Measurements from ENCODE around the gene TAAR8. TPM values are rescaled to one million over a fixed set of nuclear protein-coding genes. Genes with fewer than 3 reads are reported as not detected.
A peak's percentile ranks its signal among the peaks of the same experiment; 100 is the strongest.

TAAR8 gene
- total RNA-seq, 1 donor from 2014 or later = not detected

GRCh38 chr6:132513831-132514545 lies 38.5 kb upstream of the TAAR8 start:
- DNase-seq = no peak

DNA sequence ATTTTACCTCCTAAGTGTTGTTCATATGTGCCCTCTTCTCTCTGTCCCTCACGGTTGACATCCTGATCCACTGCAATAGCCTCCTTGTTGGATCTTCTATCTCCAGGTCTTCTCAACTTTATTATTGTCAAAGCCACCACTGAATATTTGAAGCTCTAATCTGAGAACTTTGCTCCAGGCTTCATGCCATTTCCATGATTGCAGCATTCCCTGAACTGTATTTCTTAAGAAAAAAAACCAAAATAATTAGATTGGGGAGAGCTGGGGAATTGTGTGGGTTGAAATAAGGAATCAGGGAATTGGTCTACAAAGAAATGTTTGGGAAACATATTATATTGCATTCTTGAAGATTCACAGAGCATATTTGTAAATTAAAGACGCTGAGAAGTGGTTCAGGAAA lies 37.1 kb upstream of the TAAR8 start:
- no peak overlapping the region for H3K4me3 Mint-ChIP-seq
- no peaks in the 10 kb centered on the region for H3K27me3 Mint-ChIP-seq
- no peak for DNase-seq
- ATAC-seq (ENCODE audit: low read depth) = no peak
- H3K27ac Mint-ChIP-seq = peak overlapping the region; percentile 26
- peaks cover 46% of the 10 kb centered on the region for H3K4me1 Mint-ChIP-seq
- no peak for TF ChIP-seq CTCF (IDR thresholded peaks at IDR 0.05)
- H3K9me3 Mint-ChIP-seq = no peaks in the 10 kb centered on the region
- peaks cover 17% of the 10 kb centered on the region for H3K36me3 Mint-ChIP-seq (ENCODE audit: low read depth)
- CTCF ChIA-PET = interaction anchor here (1.0 kb wide), 1 partner anchor 217 kb away, joined by 4 read pairs; no protein-coding TSS in a partner anchor
- intact Hi-C loops (cut with micrococcal nuclease) = loop anchor here (10.0 kb wide), 1 partner anchor 1729 kb away; no protein-coding TSS in a partner anchor
- POLR2A ChIA-PET = no interaction called here

More at GRCh38 chr6:132513831-132514545, 38.5 kb upstream of the TAAR8 start:
- Mint-ChIP-seq H3K4me3 (peak overlapping the region; percentile 96), H3K27me3 (no peaks in the 10 kb centered on the region), H3K36me3 (ENCODE audit: low read depth) (peaks cover 23% of the 10 kb centered on the region), H3K4me1 (peaks cover 57% of the 10 kb centered on the region), H3K27ac (peak overlapping the region; percentile 97), H3K9me3 (no peaks in the 10 kb centered on the region)
- intact Hi-C loops (cut with micrococcal nuclease) = loop anchor here (1.0 to 10.0 kb wide), 7 partner anchors 16 to 1731 kb away; partner anchors contain the start of genes EPB41L2, MED23 and TBPL1
- TF ChIP-seq CTCF (IDR thresholded peaks at IDR 0.05) = no peak
- CTCF ChIA-PET = interaction anchor here (1.4 to 2.6 kb wide), 5 partner anchors 18 to 234 kb away, joined by 3 to 21 read pairs (median 10); no protein-coding TSS in a partner anchor
- no peak for ATAC-seq (ENCODE audit: low read depth)
- POLR2A ChIA-PET = interaction anchor here (0.9 to 3.8 kb wide), 6 partner anchors 13 to 300 kb away, joined by 3 to 79 read pairs (median 27); partner anchors contain the start of genes RPS12 and SLC18B1

DNA sequence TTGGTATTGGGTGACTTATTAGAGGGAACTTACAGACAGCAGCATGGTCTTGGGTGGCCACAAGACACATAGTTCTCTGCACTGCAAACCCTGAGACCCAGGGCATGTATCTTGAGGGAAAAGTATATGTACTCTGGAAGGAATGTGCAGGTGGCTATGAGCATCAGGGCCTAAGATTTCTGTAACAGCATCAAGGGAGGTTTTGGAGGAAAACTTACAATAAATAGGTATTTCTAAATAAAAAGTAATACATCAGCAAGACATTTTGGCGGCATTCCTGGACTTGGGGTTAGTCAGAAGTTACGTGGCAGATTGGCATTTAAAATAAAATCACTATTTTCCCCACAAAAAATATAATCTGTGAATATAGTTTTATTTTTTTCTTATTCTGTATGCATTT lies 31.5 kb upstream of the TAAR8 start:
- TF ChIP-seq CTCF (IDR thresholded peaks at IDR 0.05) = no peak
- ATAC-seq (ENCODE audit: low read depth) = no peak
- CTCF ChIA-PET = interaction anchor here (1.4 to 2.1 kb wide), 2 partner anchors 9 to 37 kb away, joined by 5 to 6 read pairs; no protein-coding TSS in a partner anchor
- Mint-ChIP-seq H3K4me1 (peaks cover 2% of the 10 kb centered on the region), H3K27ac (no peak overlapping the region), H3K27me3 (no peaks in the 10 kb centered on the region), H3K4me3 (no peak overlapping the region), H3K36me3 (ENCODE audit: low read depth) (no peaks in the 10 kb centered on the region), H3K9me3 (no peaks in the 10 kb centered on the region)
- intact Hi-C loops (cut with micrococcal nuclease) = loop anchor here (5.0 kb wide), 1 partner anchor 34 kb away; no protein-coding TSS in a partner anchor
- DNase-seq = no peak
- POLR2A ChIA-PET = no interaction called here

- DNase-seq = no peak
- H3K4me3 Mint-ChIP-seq = no peak overlapping the region
- no peaks in the 10 kb centered on the region for H3K36me3 Mint-ChIP-seq (ENCODE audit: low read depth)
- no peaks in the 10 kb centered on the region for H3K9me3 Mint-ChIP-seq
- no peak for TF ChIP-seq CTCF (IDR thresholded peaks at IDR 0.05)
- no peak overlapping the region for H3K27ac Mint-ChIP-seq
- intact Hi-C loops (cut with micrococcal nuclease) = loop anchor here (5.0 kb wide), 1 partner anchor 37 kb away; no protein-coding TSS in a partner anchor
- H3K27me3 Mint-ChIP-seq = no peaks in the 10 kb centered on the region
- peaks cover 5% of the 10 kb centered on the region for H3K4me1 Mint-ChIP-seq
- no peak for ATAC-seq (ENCODE audit: low read depth)
- POLR2A ChIA-PET = interaction anchor here (0.9 kb wide), 2 partner anchors 12 to 290 kb away, joined by 3 read pairs; partner anchors contain the start of genes RPS12 and STX7
- CTCF ChIA-PET = interaction anchor here (0.6 to 1.0 kb wide), 2 partner anchors 17 to 247 kb away, joined by 3 read pairs; no protein-coding TSS in a partner anchor
These were observed 27.8 kb upstream of the TAAR8 start for GRCh38 chr6:132524646-132525045.

GRCh38 chr6:132525866-132526265 lies 26.6 kb upstream of the TAAR8 start:
- Mint-ChIP-seq H3K27me3 (no peaks in the 10 kb centered on the region), H3K9me3 (no peaks in the 10 kb centered on the region), H3K36me3 (ENCODE audit: low read depth) (no peaks in the 10 kb centered on the region), H3K27ac (no peak overlapping the region), H3K4me3 (no peak overlapping the region), H3K4me1 (peaks cover 8% of the 10 kb centered on the region)
- ChIA-PET CTCF (no interaction called here), POLR2A (no interaction called here)
- intact Hi-C loops (cut with micrococcal nuclease) = no loop called here
- DNase-seq (no peak), ATAC-seq (ENCODE audit: low read depth) (no peak)
- no peak for TF ChIP-seq CTCF (IDR thresholded peaks at IDR 0.05)

Data from activated B cell treated with CpG ODN at 0.5 μM for 24 hours (primary cell).